ENCODE measurements around the gene GPI. TPM values are rescaled to one million over a fixed set of nuclear protein-coding genes. Genes with fewer than 3 reads are reported as not detected.
A peak's percentile ranks its signal among the peaks of the same experiment; 100 is the strongest.

The GPI gene
- total RNA-seq, 2 experiments from 2014 or later = 661 to 697 TPM

- peak overlapping the region; percentile 83 for H3K4me3 Mint-ChIP-seq
- CTCF ChIA-PET = interaction anchor here (0.9 to 3.0 kb wide), 10 partner anchors 9 to 216 kb away, joined by 3 to 20 read pairs (median 5); partner anchors contain the start of gene LSM14A
- H3K4me1 Mint-ChIP-seq (ENCODE audit: low read depth) = peaks cover 54% of the 10 kb centered on the region
- peaks cover 12% of the 10 kb centered on the region for H3K36me3 Mint-ChIP-seq (ENCODE audit: low read depth)
- no peak for ATAC-seq
- H3K27me3 Mint-ChIP-seq (ENCODE audit: low read depth) = no peaks in the 10 kb centered on the region
- POLR2A ChIA-PET = interaction anchor here (0.9 to 2.3 kb wide), 4 partner anchors 9 to 187 kb away, joined by 3 to 14 read pairs (median 4); partner anchors contain the start of genes LSM14A and UBA2
- H3K9me3 Mint-ChIP-seq (ENCODE audit: insufficient read depth) = no peaks in the 10 kb centered on the region
- no peak for DNase-seq
- peak overlapping the region; percentile 88 for H3K27ac Mint-ChIP-seq
These were observed 5.1 kb upstream of the GPI start for GRCh38 chr19:34359954-34360315.

GRCh38 chr19:34360354-34360909 is 4.6 kb upstream of the GPI start:
- DNase-seq (no peak), ATAC-seq (no peak)
- H3K27ac Mint-ChIP-seq = peak overlapping the region; percentile 88
- ChIA-PET CTCF (interaction anchor here (0.9 to 3.0 kb wide), 4 partner anchors 10 to 70 kb away, joined by 3 to 20 read pairs (median 6); no protein-coding TSS in a partner anchor), POLR2A (interaction anchor here (1.4 to 2.3 kb wide), 3 partner anchors 10 to 188 kb away, joined by 3 to 14 read pairs (median 4); partner anchors contain the start of genes LSM14A and UBA2)
- peaks cover 54% of the 10 kb centered on the region for H3K4me1 Mint-ChIP-seq (ENCODE audit: low read depth)
- no peaks in the 10 kb centered on the region for H3K27me3 Mint-ChIP-seq (ENCODE audit: low read depth)
- H3K4me3 Mint-ChIP-seq = peak overlapping the region; percentile 83
- H3K9me3 Mint-ChIP-seq (ENCODE audit: insufficient read depth) = no peaks in the 10 kb centered on the region
- H3K36me3 Mint-ChIP-seq (ENCODE audit: low read depth) = peaks cover 12% of the 10 kb centered on the region

- no peak for DNase-seq
- Mint-ChIP-seq H3K27me3 (ENCODE audit: low read depth) (no peaks in the 10 kb centered on the region), H3K27ac (no peak overlapping the region), H3K4me3 (no peak overlapping the region), H3K36me3 (ENCODE audit: low read depth) (peaks cover 30% of the 10 kb centered on the region), H3K9me3 (ENCODE audit: insufficient read depth) (no peaks in the 10 kb centered on the region), H3K4me1 (ENCODE audit: low read depth) (peaks cover 67% of the 10 kb centered on the region)
- POLR2A ChIA-PET = no interaction called here
- CTCF ChIA-PET = interaction anchor here (1.1 to 1.5 kb wide), 2 partner anchors 17 to 25 kb away, joined by 3 to 4 read pairs; no protein-coding TSS in a partner anchor
- ATAC-seq = no peak
These were observed 2.3 kb upstream of the GPI start for GRCh38 chr19:34362679-34363069.

- peaks cover 33% of the 10 kb centered on the region for H3K36me3 Mint-ChIP-seq (ENCODE audit: low read depth)
- H3K27me3 Mint-ChIP-seq (ENCODE audit: low read depth) = no peaks in the 10 kb centered on the region
- ChIA-PET CTCF (interaction anchor here (1.3 to 3.3 kb wide), 3 partner anchors 17 to 67 kb away, joined by 4 to 13 read pairs (median 5); no protein-coding TSS in a partner anchor), POLR2A (no interaction called here)
- H3K4me3 Mint-ChIP-seq = no peak overlapping the region
- no peaks in the 10 kb centered on the region for H3K9me3 Mint-ChIP-seq (ENCODE audit: insufficient read depth)
- ATAC-seq (no peak), DNase-seq (no peak)
- H3K27ac Mint-ChIP-seq = no peak overlapping the region
- H3K4me1 Mint-ChIP-seq (ENCODE audit: low read depth) = peaks cover 66% of the 10 kb centered on the region
These were observed 1.9 kb upstream of the GPI start for GRCh38 chr19:34363094-34363493.

- Mint-ChIP-seq H3K27me3 (ENCODE audit: low read depth) (no peaks in the 10 kb centered on the region), H3K9me3 (ENCODE audit: insufficient read depth) (no peaks in the 10 kb centered on the region), H3K4me3 (peak overlapping the region; percentile 91), H3K27ac (no peak overlapping the region), H3K36me3 (ENCODE audit: low read depth) (peaks cover 38% of the 10 kb centered on the region), H3K4me1 (ENCODE audit: low read depth) (peaks cover 65% of the 10 kb centered on the region)
- ATAC-seq (no peak), DNase-seq (no peak)
- CTCF ChIA-PET = interaction anchor here (1.3 to 3.3 kb wide), 2 partner anchors 18 to 66 kb away, joined by 5 to 13 read pairs; no protein-coding TSS in a partner anchor
- POLR2A ChIA-PET = interaction anchor here (0.9 to 1.7 kb wide), 2 partner anchors 13 to 64 kb away, joined by 3 to 7 read pairs; partner anchors contain the start of gene UBA2
These were observed 1.1 kb upstream of the GPI start for GRCh38 chr19:34363930-34364329.

GRCh38 chr19:34364462-34364829 is 550 bp upstream of the GPI start:
- ATAC-seq (no peak), DNase-seq (no peak)
- peak overlapping the region; percentile 91 for H3K27ac Mint-ChIP-seq
- H3K27me3 Mint-ChIP-seq (ENCODE audit: low read depth) = no peaks in the 10 kb centered on the region
- peaks cover 63% of the 10 kb centered on the region for H3K4me1 Mint-ChIP-seq (ENCODE audit: low read depth)
- ChIA-PET CTCF (interaction anchor here (1.3 to 3.3 kb wide), 2 partner anchors 18 to 66 kb away, joined by 4 to 13 read pairs; no protein-coding TSS in a partner anchor), POLR2A (interaction anchor here (0.9 to 1.7 kb wide), 4 partner anchors 9 to 64 kb away, joined by 3 to 7 read pairs (median 5); partner anchors contain the start of gene UBA2)
- peaks cover 40% of the 10 kb centered on the region for H3K36me3 Mint-ChIP-seq (ENCODE audit: low read depth)
- peak overlapping the region; percentile 91 for H3K4me3 Mint-ChIP-seq
- H3K9me3 Mint-ChIP-seq (ENCODE audit: insufficient read depth) = no peaks in the 10 kb centered on the region

GRCh38 chr19:34365463-34366401 is 736 bp downstream of the GPI start:
- peak; percentile 14 for ATAC-seq
- DNase-seq = no peak
- peak overlapping the region; percentile 91 for H3K4me3 Mint-ChIP-seq
- peak overlapping the region; percentile 81 for H3K27ac Mint-ChIP-seq
- peaks cover 63% of the 10 kb centered on the region for H3K4me1 Mint-ChIP-seq (ENCODE audit: low read depth)
- no peaks in the 10 kb centered on the region for H3K27me3 Mint-ChIP-seq (ENCODE audit: low read depth)
- ChIA-PET POLR2A (interaction anchor here (1.0 to 2.1 kb wide), 6 partner anchors 8 to 63 kb away, joined by 4 to 7 read pairs (median 6); partner anchors contain the start of gene UBA2), CTCF (interaction anchor here (1.3 to 3.3 kb wide), 3 partner anchors 14 to 65 kb away, joined by 4 to 13 read pairs (median 6); no protein-coding TSS in a partner anchor)
- peaks cover 52% of the 10 kb centered on the region for H3K36me3 Mint-ChIP-seq (ENCODE audit: low read depth)
- H3K9me3 Mint-ChIP-seq (ENCODE audit: insufficient read depth) = no peaks in the 10 kb centered on the region

GRCh38 chr19:34366738-34367623 is 2.0 kb downstream of the GPI start:
- Mint-ChIP-seq H3K4me3 (peak overlapping the region; percentile 91), H3K27ac (peak overlapping the region; percentile 81), H3K27me3 (ENCODE audit: low read depth) (no peaks in the 10 kb centered on the region), H3K9me3 (ENCODE audit: insufficient read depth) (no peaks in the 10 kb centered on the region), H3K4me1 (ENCODE audit: low read depth) (peaks cover 70% of the 10 kb centered on the region), H3K36me3 (ENCODE audit: low read depth) (peaks cover 63% of the 10 kb centered on the region)
- no peak for DNase-seq
- ATAC-seq = no peak
- ChIA-PET POLR2A (interaction anchor here (1.0 to 2.1 kb wide), 2 partner anchors 19 to 61 kb away, joined by 4 to 7 read pairs; partner anchors contain the start of gene UBA2), CTCF (interaction anchor here (0.6 to 1.6 kb wide), 2 partner anchors 16 to 21 kb away, joined by 3 to 6 read pairs; no protein-coding TSS in a partner anchor)

- no peaks in the 10 kb centered on the region for H3K9me3 Mint-ChIP-seq (ENCODE audit: insufficient read depth)
- ChIA-PET CTCF (interaction anchor here (0.6 kb wide), 2 partner anchors 21 to 31 kb away, joined by 3 read pairs; no protein-coding TSS in a partner anchor), POLR2A (no interaction called here)
- H3K4me1 Mint-ChIP-seq (ENCODE audit: low read depth) = peaks cover 65% of the 10 kb centered on the region
- H3K27ac Mint-ChIP-seq = peak overlapping the region; percentile 52
- peak overlapping the region; percentile 91 for H3K4me3 Mint-ChIP-seq
- H3K36me3 Mint-ChIP-seq (ENCODE audit: low read depth) = peaks cover 67% of the 10 kb centered on the region
- no peaks in the 10 kb centered on the region for H3K27me3 Mint-ChIP-seq (ENCODE audit: low read depth)
- ATAC-seq = no peak
- no peak for DNase-seq
These were observed 2.6 kb downstream of the GPI start for GRCh38 chr19:34367624-34367957.

GRCh38 chr19:34368338-34368737 is 3.3 kb downstream of the GPI start:
- Mint-ChIP-seq H3K27ac (peak overlapping the region; percentile 70), H3K4me3 (peak overlapping the region; percentile 52), H3K36me3 (ENCODE audit: low read depth) (peaks cover 68% of the 10 kb centered on the region), H3K4me1 (ENCODE audit: low read depth) (peaks cover 59% of the 10 kb centered on the region), H3K27me3 (ENCODE audit: low read depth) (no peaks in the 10 kb centered on the region), H3K9me3 (ENCODE audit: insufficient read depth) (no peaks in the 10 kb centered on the region)
- no peak for ATAC-seq
- DNase-seq = no peak
- ChIA-PET CTCF (interaction anchor here (0.6 to 0.9 kb wide), 2 partner anchors 18 to 32 kb away, joined by 3 read pairs; no protein-coding TSS in a partner anchor), POLR2A (interaction anchor here (0.7 kb wide), 1 partner anchor 9 kb away, joined by 4 read pairs; no protein-coding TSS in a partner anchor)

All from activated CD8-positive, alpha-beta T cell treated with anti-CD3 and anti-CD28 coated beads, Interleukin-2, amount 10 ng/mL, durations not matched to agents 7 days and 5 days (primary cell).